ENCODE results near the gene KLHL24.

KLHL24 gene

GRCh38 chr3:183635431-183636220 is at the start of gene KLHL24:
KLHL24 (plus strand) TSS chr3:183635623; CDS start chr3:183650357, 14,734 bp downstream.
- no peaks in the 10 kb centered on the region for H3K27me3 ChIP-seq (ENCODE audit: control insufficient read depth, insufficient read depth, low read length)
- no peaks in the 10 kb centered on the region for H3K36me3 ChIP-seq (ENCODE audit: control insufficient read depth, insufficient read depth, low read length)
- peaks cover 31% of the 10 kb centered on the region for H3K79me2 ChIP-seq
- no peaks in the 10 kb centered on the region for H3K9me3 ChIP-seq (ENCODE audit: control insufficient read depth, low read length)
- H2AFZ ChIP-seq: peak within 1 kb of the TSS; percentile 72
- H3K4me2 ChIP-seq (ENCODE audit: low read length): peak within 1 kb of the TSS; percentile 77
- TF ChIP-seq CTCF (IDR thresholded peaks at IDR 0.05): no peak
- H3K4me1 ChIP-seq: no peaks in the 10 kb centered on the region
- H3K4me3 ChIP-seq (ENCODE audit: low read depth, low read length): peak within 1 kb of the TSS; percentile 99
- peak within 1 kb of the TSS; percentile 96 for H3K9ac ChIP-seq
- H3K27ac ChIP-seq: peak within 1 kb of the TSS; percentile 99

- Histone ChIP-seq H3K4me1 (peaks cover 19% of the 10 kb centered on the region), H2AFZ (no peak overlapping the region), H3K4me2 (ENCODE audit: low read length) (no peak overlapping the region), H3K79me2 (no peaks in the 10 kb centered on the region), H3K27me3 (ENCODE audit: control insufficient read depth, insufficient read depth, low read length) (no peaks in the 10 kb centered on the region), H3K9ac (no peak overlapping the region), H3K27ac (no peak overlapping the region), H3K36me3 (ENCODE audit: control insufficient read depth, insufficient read depth, low read length) (no peaks in the 10 kb centered on the region), H3K4me3 (ENCODE audit: low read depth, low read length) (no peak overlapping the region), H3K9me3 (ENCODE audit: control insufficient read depth, low read length) (no peaks in the 10 kb centered on the region)
- no peak for TF ChIP-seq CTCF (IDR thresholded peaks at IDR 0.05)
Measured at GRCh38 chr3:183586477-183586876, 48.9 kb upstream of the KLHL24 start.

- Histone ChIP-seq H3K4me1 (peaks cover 19% of the 10 kb centered on the region), H3K36me3 (ENCODE audit: control insufficient read depth, insufficient read depth, low read length) (no peaks in the 10 kb centered on the region), H3K4me3 (ENCODE audit: low read depth, low read length) (no peak overlapping the region), H2AFZ (no peak overlapping the region), H3K27ac (no peak overlapping the region), H3K4me2 (ENCODE audit: low read length) (no peak overlapping the region), H3K27me3 (ENCODE audit: control insufficient read depth, insufficient read depth, low read length) (no peaks in the 10 kb centered on the region), H3K79me2 (no peaks in the 10 kb centered on the region), H3K9ac (no peak overlapping the region), H3K9me3 (ENCODE audit: control insufficient read depth, low read length) (no peaks in the 10 kb centered on the region)
- TF ChIP-seq CTCF (IDR thresholded peaks at IDR 0.05): no peak
Measured at GRCh38 chr3:183587336-183587735, 48.1 kb upstream of the KLHL24 start.

- Histone ChIP-seq H3K27me3 (ENCODE audit: control insufficient read depth, insufficient read depth, low read length) (no peaks in the 10 kb centered on the region), H3K9me3 (ENCODE audit: control insufficient read depth, low read length) (no peaks in the 10 kb centered on the region), H3K27ac (no peak overlapping the region), H3K4me3 (ENCODE audit: low read depth, low read length) (no peak overlapping the region), H3K4me1 (peaks cover 3% of the 10 kb centered on the region), H3K36me3 (ENCODE audit: control insufficient read depth, insufficient read depth, low read length) (no peaks in the 10 kb centered on the region), H2AFZ (no peak overlapping the region), H3K4me2 (ENCODE audit: low read length) (no peak overlapping the region), H3K79me2 (no peaks in the 10 kb centered on the region), H3K9ac (no peak overlapping the region)
- TF ChIP-seq CTCF (IDR thresholded peaks at IDR 0.05): no peak
Measured at GRCh38 chr3:183590442-183590841, 45.0 kb upstream of the KLHL24 start.

Measured in parathyroid adenoma (tissue), 2 donors.